ENCODE results near the gene HPCAL1.

DNA sequence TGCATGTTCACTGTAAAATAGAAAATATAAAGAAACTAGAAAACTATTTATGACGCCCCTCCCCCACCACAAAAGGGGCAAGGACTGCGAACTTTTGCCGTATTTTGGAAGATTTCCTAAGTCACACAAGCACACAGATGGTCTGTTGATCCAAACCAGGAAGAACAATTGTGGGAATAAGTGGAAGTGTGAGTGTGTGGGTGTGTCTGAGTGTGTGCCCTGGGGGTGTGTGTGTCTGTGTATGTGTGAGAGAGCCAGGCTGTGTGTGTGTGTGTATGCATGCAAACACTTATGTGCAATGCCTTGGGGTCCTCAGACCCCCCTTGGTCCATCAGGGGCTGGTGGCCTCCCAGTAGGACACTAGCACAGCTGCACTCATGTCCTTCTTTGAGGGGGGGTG, 43.1 kb downstream of the HPCAL1 start:
- TF ChIP-seq FOXM1 (IDR thresholded peaks at IDR 0.05; ENCODE audit: low read depth, low read length) (no peak), POLR2A (IDR thresholded peaks at IDR 0.05; ENCODE audit: low read depth, low read length) (no peak), KDM1A (IDR thresholded peaks at IDR 0.05; ENCODE audit: borderline replicate concordance) (no peak), POLR2AphosphoS2 (IDR thresholded peaks at IDR 0.05; ENCODE audit: low read depth, low read length) (no peak), TAF1 (IDR thresholded peaks at IDR 0.05; ENCODE audit: borderline replicate concordance, low read depth, low read length) (no peak), EZH2 (IDR thresholded peaks at IDR 0.05; ENCODE audit: borderline replicate concordance, control insufficient read depth, low read depth, low read length) (no peak), MYB (IDR thresholded peaks at IDR 0.05; ENCODE audit: borderline replicate concordance, low read depth, low read length) (no peak), NRF1 (conservative IDR thresholded peaks at IDR 0.05; ENCODE audit: low read depth, low read length) (no peak)
- TF ChIP-seq, protein P1, sequence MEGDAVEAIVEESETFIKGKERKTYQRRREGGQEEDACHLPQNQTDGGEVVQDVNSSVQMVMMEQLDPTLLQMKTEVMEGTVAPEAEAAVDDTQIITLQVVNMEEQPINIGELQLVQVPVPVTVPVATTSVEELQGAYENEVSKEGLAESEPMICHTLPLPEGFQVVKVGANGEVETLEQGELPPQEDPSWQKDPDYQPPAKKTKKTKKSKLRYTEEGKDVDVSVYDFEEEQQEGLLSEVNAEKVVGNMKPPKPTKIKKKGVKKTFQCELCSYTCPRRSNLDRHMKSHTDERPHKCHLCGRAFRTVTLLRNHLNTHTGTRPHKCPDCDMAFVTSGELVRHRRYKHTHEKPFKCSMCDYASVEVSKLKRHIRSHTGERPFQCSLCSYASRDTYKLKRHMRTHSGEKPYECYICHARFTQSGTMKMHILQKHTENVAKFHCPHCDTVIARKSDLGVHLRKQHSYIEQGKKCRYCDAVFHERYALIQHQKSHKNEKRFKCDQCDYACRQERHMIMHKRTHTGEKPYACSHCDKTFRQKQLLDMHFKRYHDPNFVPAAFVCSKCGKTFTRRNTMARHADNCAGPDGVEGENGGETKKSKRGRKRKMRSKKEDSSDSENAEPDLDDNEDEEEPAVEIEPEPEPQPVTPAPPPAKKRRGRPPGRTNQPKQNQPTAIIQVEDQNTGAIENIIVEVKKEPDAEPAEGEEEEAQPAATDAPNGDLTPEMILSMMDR (IDR thresholded peaks at IDR 0.05 in 2 of 3, conservative IDR thresholded peaks at IDR 0.05 in 1 of 3; ENCODE audit: control insufficient read depth in 2 of 3, extremely low read depth in 1 of 3, insufficient read depth in 1 of 3, low read depth in 3 of 3, low read length in 3 of 3) = no peak
- TF ChIP-seq, protein P2, sequence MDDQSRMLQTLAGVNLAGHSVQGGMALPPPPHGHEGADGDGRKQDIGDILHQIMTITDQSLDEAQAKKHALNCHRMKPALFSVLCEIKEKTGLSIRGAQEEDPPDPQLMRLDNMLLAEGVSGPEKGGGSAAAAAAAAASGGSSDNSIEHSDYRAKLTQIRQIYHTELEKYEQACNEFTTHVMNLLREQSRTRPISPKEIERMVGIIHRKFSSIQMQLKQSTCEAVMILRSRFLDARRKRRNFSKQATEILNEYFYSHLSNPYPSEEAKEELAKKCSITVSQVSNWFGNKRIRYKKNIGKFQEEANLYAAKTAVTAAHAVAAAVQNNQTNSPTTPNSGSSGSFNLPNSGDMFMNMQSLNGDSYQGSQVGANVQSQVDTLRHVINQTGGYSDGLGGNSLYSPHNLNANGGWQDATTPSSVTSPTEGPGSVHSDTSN (IDR thresholded peaks at IDR 0.05; ENCODE audit: insufficient replicate concordance, low read depth, low read length) = no peak
